ENCODE results near the gene SOCS3.

The SOCS3 gene

GRCh38 chr17:78366109-78366848 is 6.4 kb upstream of the SOCS3 start:
- DNase-seq, result no peak

GRCh38 chr17:78365561-78366108 is 5.8 kb upstream of the SOCS3 start:
- no peak for DNase-seq

- no peak for DNase-seq
These were observed 4.8 kb upstream of the SOCS3 start for GRCh38 chr17:78364436-78365281.

- DNase-seq, result no peak
These were observed 2.8 kb upstream of the SOCS3 start for GRCh38 chr17:78362671-78363070.

GRCh38 chr17:78362232-78362631 is 2.4 kb upstream of the SOCS3 start:
- no peak for DNase-seq

GRCh38 chr17:78361225-78361701 is 1.4 kb upstream of the SOCS3 start:
- DNase-seq, result no peak

- peak; percentile 63 for DNase-seq
These were observed 721 bp upstream of the SOCS3 start for GRCh38 chr17:78360371-78361224.

- DNase-seq, result peak; percentile 72
These were observed 418 bp downstream of the SOCS3 start for GRCh38 chr17:78359321-78359996.

GRCh38 chr17:78358538-78359320 is 1.1 kb downstream of the SOCS3 start:
- DNase-seq, result no peak

- DNase-seq, result no peak
These were observed 2.0 kb downstream of the SOCS3 start for GRCh38 chr17:78357672-78358537.

- DNase-seq, result no peak
These were observed 2.7 kb downstream of the SOCS3 start for GRCh38 chr17:78357177-78357586.

GRCh38 chr17:78356101-78356713 is 3.7 kb downstream of the SOCS3 start:
- no peak for DNase-seq

- DNase-seq, result no peak
These were observed 4.2 kb downstream of the SOCS3 start for GRCh38 chr17:78355701-78356100.

- DNase-seq, result no peak
These were observed 4.7 kb downstream of the SOCS3 start for GRCh38 chr17:78355045-78355641.

- no peak for DNase-seq
These were observed 6.0 kb downstream of the SOCS3 start for GRCh38 chr17:78353834-78354233.

- peak; percentile 71 for DNase-seq
These were observed 8.3 kb downstream of the SOCS3 start for GRCh38 chr17:78351449-78352006.

GRCh38 chr17:78349891-78350642 is 9.8 kb downstream of the SOCS3 start:
- DNase-seq, result no peak

Data from GOT3 (cell line).